Lower lobe of right lung (tissue), 2 donors: ENCODE measurements around the gene VN1R4. TPM values are rescaled to one million over a fixed set of nuclear protein-coding genes. Genes with fewer than 3 reads are reported as not detected.
A peak's percentile ranks its signal among the peaks of the same experiment; 100 is the strongest.
"Not testable (repeated sequence)": the region's sequence is repeated elsewhere in the genome, so short reads cannot be mapped to it uniquely, and the experiment has no call there.

Experiments used
- ATAC-seq, 2 donors: fragments of 200-7000 bp; cut with Tn5 transposase; one replicate each; pipeline ENCODE4 v1.9.1; 2020 to 2022; ENCODE audit warnings: mild to moderate bottlenecking in 2 of 2, moderate library complexity in 2 of 2
- DNase-seq: peaks from one replicate; pipeline ENCODE4 v3.0.0-alpha.2; 2020
- H3K27ac ChIP-seq: fragments of 200-600 bp; one replicate; pipeline ENCODE4 v1.8.0; 2022
- H3K27me3 ChIP-seq: fragments of 200-600 bp; one replicate; pipeline ENCODE4 v1.8.0; 2022; ENCODE audit warnings: low read depth
- H3K36me3 ChIP-seq: fragments of 200-600 bp; one replicate; pipeline ENCODE4 v1.8.0; 2022; ENCODE audit warnings: mild to moderate bottlenecking
- H3K4me1 ChIP-seq: fragments of 200-600 bp; one replicate; pipeline ENCODE4 v1.8.0; 2022
- H3K4me3 ChIP-seq: fragments of 200-600 bp; one replicate; pipeline ENCODE4 v1.8.0; 2022; ENCODE audit warnings: mild to moderate bottlenecking
- H3K9me3 ChIP-seq: fragments of 200-600 bp; one replicate; pipeline ENCODE4 v1.8.0; 2022
- CTCF ChIP-seq: fragments of 200-600 bp; IDR thresholded peaks from one replicate; pipeline ENCODE4 v1.8.0; 2022; ENCODE audit warnings: antibody characterized with exemption, mild to moderate bottlenecking
- intact Hi-C: fragments of 100-400 bp; cut with DNase I; formaldehyde crosslinking; loops from one replicate; pipeline ENCODE4 v1.11.0; 2022
- total RNA-seq: library from RNA; stranded (reverse); fragmentation: NEBNext Ultra II Directional; extraction: Animal tissue kit (Norgen Biotek cat#: 25700); gene quantifications from one replicate; pipeline ENCODE4 v1.2.1, GENCODE V29; 2021
- donor health status: DM: no; HTN: yes; CAD: no; lungs with severe emphysema.

The VN1R4 gene
- total RNA-seq, 1 donor from 2014 or later: not detected

GRCh38 chr19:53254411-53255341 is 12.8 kb downstream of the VN1R4 start, which contains the start of gene ZNF677:
Gene ZNF677 (minus strand): TSS chr19:53254873. CDS start chr19:53251550, 3,323 bp downstream.
- intact Hi-C loops: no loop called here
- DNase-seq (peak; percentile 93), ATAC-seq (peak; percentile 99 to 100)
- peaks cover 29% of the 10 kb centered on the region for H3K36me3 ChIP-seq
- TF ChIP-seq CTCF: no peak
- peaks cover 7% of the 10 kb centered on the region for H3K9me3 ChIP-seq
- H3K27me3 ChIP-seq: no peaks in the 10 kb centered on the region
- H3K4me1 ChIP-seq: no peaks in the 10 kb centered on the region
- peak within 1 kb of the TSS; percentile 80 for H3K27ac ChIP-seq
- peak within 1 kb of the TSS; percentile 88 for H3K4me3 ChIP-seq

- peaks cover 52% of the 10 kb centered on the region for H3K36me3 ChIP-seq
- H3K27me3 ChIP-seq: no peaks in the 10 kb centered on the region
Observed at GRCh38 chr19:53246498-53246897, 21.0 kb downstream of the VN1R4 start.

GRCh38 chr19:53237114-53237777 is 30.3 kb downstream of the VN1R4 start:
- no peak for DNase-seq
- H3K9me3 ChIP-seq: peaks cover 100% of the 10 kb centered on the region
- no peak for TF ChIP-seq CTCF
- no peaks in the 10 kb centered on the region for H3K4me1 ChIP-seq
- intact Hi-C loops: no loop called here
- peaks cover 27% of the 10 kb centered on the region for H3K36me3 ChIP-seq
- no peak overlapping the region for H3K4me3 ChIP-seq
- no peaks in the 10 kb centered on the region for H3K27me3 ChIP-seq
- ATAC-seq: no peak
- no peak overlapping the region for H3K27ac ChIP-seq

More at GRCh38 chr19:53246498-53246897, 21.0 kb downstream of the VN1R4 start:
- peaks cover 76% of the 10 kb centered on the region for H3K9me3 ChIP-seq
- no peak for DNase-seq
- no peak overlapping the region for H3K27ac ChIP-seq
- intact Hi-C loops: no loop called here
- no peak for TF ChIP-seq CTCF
- ATAC-seq: no peak
- H3K4me3 ChIP-seq: no peak overlapping the region
- H3K4me1 ChIP-seq: no peaks in the 10 kb centered on the region

- no peak for TF ChIP-seq CTCF
- peaks cover 82% of the 10 kb centered on the region for H3K9me3 ChIP-seq
Observed at GRCh38 chr19:53224606-53225005, 42.9 kb downstream of the VN1R4 start.

GRCh38 chr19:53222716-53223115 is 44.8 kb downstream of the VN1R4 start:
- ATAC-seq, H3K27me3 ChIP-seq, H3K27ac ChIP-seq, intact Hi-C loops, DNase-seq, H3K4me1 ChIP-seq, H3K36me3 ChIP-seq, H3K4me3 ChIP-seq: not testable (repeated sequence)
- peaks cover 83% of the 10 kb centered on the region for H3K9me3 ChIP-seq

More at GRCh38 chr19:53224606-53225005, 42.9 kb downstream of the VN1R4 start:
- Histone ChIP-seq H3K4me3 (no peak overlapping the region), H3K4me1 (no peaks in the 10 kb centered on the region), H3K36me3 (no peaks in the 10 kb centered on the region), H3K27ac (no peak overlapping the region), H3K27me3 (no peaks in the 10 kb centered on the region)
- intact Hi-C loops: no loop called here
- no peak for ATAC-seq
- no peak for DNase-seq

Other genes with a start within 250 kb of the VN1R4 start
- not detected for gene ERVV-2, start 223.0 kb downstream of the VN1R4 start, total RNA-seq
- 35.5 TPM for gene ZNF160, start 164.3 kb downstream of the VN1R4 start, total RNA-seq
- gene ZNF415, start 134.8 kb downstream of the VN1R4 start, total RNA-seq: 4.0 TPM
- gene ZNF347, start 108.7 kb downstream of the VN1R4 start, total RNA-seq: 13.1 TPM
- gene ZNF665, start 74.4 kb downstream of the VN1R4 start, total RNA-seq: 4.5 TPM
- gene ZNF677, start 12.8 kb downstream of the VN1R4 start, total RNA-seq: 15.8 TPM
- gene VN1R2, start 9.4 kb downstream of the VN1R4 start, total RNA-seq: not detected
- gene ZNF845, start 66.0 kb upstream of the VN1R4 start, total RNA-seq: 8.4 TPM
- 12.8 TPM for gene ZNF525, start 98.0 kb upstream of the VN1R4 start, total RNA-seq
- gene ZNF765, start 127.4 kb upstream of the VN1R4 start, total RNA-seq: 16.2 TPM
- gene ZNF761, start 164.3 kb upstream of the VN1R4 start, total RNA-seq: 14.7 TPM
- gene ZNF813, start 200.0 kb upstream of the VN1R4 start, total RNA-seq: 5.3 TPM